Peyer's patch (tissue), 4 donors: ENCODE measurements around the gene CRYBA1. TPM values are rescaled to one million over a fixed set of nuclear protein-coding genes. Genes with fewer than 3 reads are reported as not detected.
"Not testable (repeated sequence)": the region's sequence is repeated elsewhere in the genome, so short reads cannot be mapped to it uniquely, and the experiment has no call there.

Source experiments
- DNase-seq, 3 donors: peaks; one replicate each; pipeline ENCODE4 v3.0.0-alpha.2; 2017 to 2019
- H3K27ac ChIP-seq, 4 donors: fragments of 200-600 bp; sonication (generic); one replicate each; pipeline ENCODE4 v1.5.1; 2016 to 2019
- H3K27me3 ChIP-seq, 2 donors: fragments of 200-600 bp; sonication (generic); one replicate each; pipeline ENCODE4 v1.5.1; 2019
- H3K36me3 ChIP-seq, 3 donors: fragments of 200-600 bp; sonication (generic); one replicate each; pipeline ENCODE4 v1.5.1; 2016 to 2019
- H3K4me1 ChIP-seq, 4 donors: fragments of 200-600 bp; sonication (generic); one replicate each; pipeline ENCODE4 v1.5.1; 2016 to 2019
- H3K4me3 ChIP-seq, 4 donors: fragments of 200-600 bp; sonication (generic); 1 replicate in 3 of 4; 2 replicates in 1 of 4; pipeline ENCODE4 v1.5.1; 2016 to 2019; ENCODE audit warnings: mild to moderate bottlenecking in 1 of 4
- H3K9me3 ChIP-seq, 4 donors: fragments of 200-600 bp; sonication (generic); one replicate each; pipeline ENCODE4 v1.5.1; 2016 to 2019; ENCODE audit warnings: mild to moderate bottlenecking in 1 of 4
- CTCF ChIP-seq, 6 experiments: fragments of 450-650 bp in 4 of 6; fragments of 200-600 bp in 2 of 6; sonication (generic) in 1 of 6; IDR thresholded peaks; one replicate each; pipeline ENCODE4 v1.5.1; 2017 to 2019; ENCODE audit warnings: antibody characterized with exemption in 6 of 6, mild to moderate bottlenecking in 3 of 6, moderate library complexity in 1 of 6
- POLR2A ChIP-seq, 2 donors: fragments of 450-650 bp; IDR thresholded peaks; one replicate each; pipeline ENCODE4 v1.5.1; 2017; ENCODE audit warnings: antibody characterized with exemption in 2 of 2, mild to moderate bottlenecking in 2 of 2, moderate library complexity in 2 of 2
- total RNA-seq, 4 donors: library from RNA; depleted of rRNA; stranded (reverse); fragments of >200 nt; gene quantifications; one replicate each; pipeline ENCODE4 v1.1.0, GENCODE V29; 2016

CRYBA1 gene
- not detected for total RNA-seq

GRCh38 chr17:29246628-29247027 lies at the start of gene CRYBA1:
Gene CRYBA1 (plus strand): TSS chr17:29246859. CDS start chr17:29246864, 5 bp downstream.
- TF ChIP-seq CTCF (IDR thresholded peaks at IDR 0.05) (no peak), POLR2A (IDR thresholded peaks at IDR 0.05) (no peak)
- no peak within 1 kb of the TSS for H3K4me3 ChIP-seq
- no peaks in the 10 kb centered on the region for H3K4me1 ChIP-seq
- no peak within 1 kb of the TSS for H3K27ac ChIP-seq
- H3K36me3 ChIP-seq: no peaks in the 10 kb centered on the region
- DNase-seq: no peak
- no peaks in the 10 kb centered on the region for H3K9me3 ChIP-seq
- H3K27me3 ChIP-seq: no peaks in the 10 kb centered on the region

- Histone ChIP-seq H3K36me3 (no peaks in the 10 kb centered on the region), H3K9me3 (no peaks in the 10 kb centered on the region), H3K4me3 (no peak overlapping the region), H3K27me3 (no peaks in the 10 kb centered on the region), H3K27ac (no peak overlapping the region), H3K4me1 (no peaks in the 10 kb centered on the region)
- no peak for DNase-seq
- no peak for TF ChIP-seq CTCF (IDR thresholded peaks at IDR 0.05)
- no peak for TF ChIP-seq POLR2A (IDR thresholded peaks at IDR 0.05)
These were observed 49.0 kb upstream of the CRYBA1 start for GRCh38 chr17:29197516-29198272.

GRCh38 chr17:29204068-29204804 lies 42.4 kb upstream of the CRYBA1 start:
- not testable (repeated sequence) for H3K36me3 ChIP-seq, DNase-seq, H3K27ac ChIP-seq, H3K4me1 ChIP-seq, H3K27me3 ChIP-seq, H3K9me3 ChIP-seq, H3K4me3 ChIP-seq

- Histone ChIP-seq H3K4me3 (no peak overlapping the region), H3K9me3 (no peaks in the 10 kb centered on the region), H3K27me3 (no peaks in the 10 kb centered on the region), H3K27ac (no peak overlapping the region), H3K4me1 (no peaks in the 10 kb centered on the region), H3K36me3 (no peaks in the 10 kb centered on the region)
- no peak for TF ChIP-seq CTCF (IDR thresholded peaks at IDR 0.05)
- no peak for TF ChIP-seq POLR2A (IDR thresholded peaks at IDR 0.05)
- no peak for DNase-seq
These were observed 41.6 kb upstream of the CRYBA1 start for GRCh38 chr17:29205047-29205446.

GRCh38 chr17:29207975-29208374 lies 38.7 kb upstream of the CRYBA1 start:
- TF ChIP-seq CTCF (IDR thresholded peaks at IDR 0.05) (no peak), POLR2A (IDR thresholded peaks at IDR 0.05) (no peak)
- DNase-seq: no peak
- Histone ChIP-seq H3K27ac (no peak overlapping the region), H3K9me3 (no peaks in the 10 kb centered on the region), H3K4me3 (no peak overlapping the region), H3K27me3 (no peaks in the 10 kb centered on the region), H3K36me3 (no peaks in the 10 kb centered on the region), H3K4me1 (no peaks in the 10 kb centered on the region)

GRCh38 chr17:29209073-29209472 lies 37.6 kb upstream of the CRYBA1 start:
- Histone ChIP-seq H3K27ac (no peak overlapping the region), H3K36me3 (no peaks in the 10 kb centered on the region), H3K4me1 (no peaks in the 10 kb centered on the region), H3K4me3 (no peak overlapping the region), H3K27me3 (no peaks in the 10 kb centered on the region), H3K9me3 (no peaks in the 10 kb centered on the region)
- TF ChIP-seq POLR2A (IDR thresholded peaks at IDR 0.05) (no peak), CTCF (IDR thresholded peaks at IDR 0.05) (no peak)
- no peak for DNase-seq
